Ovary (tissue), 3 donors: Measurements from ENCODE around the gene CCNL1.

ENCODE experiments used
- CTCF ChIP-seq, 3 donors: fragments of 450-650 bp in 2 of 3; fragments of 200-600 bp in 1 of 3; IDR thresholded peaks; one replicate each; pipeline versions ENCODE4 v1.5.1 to v1.8.0; 2016 to 2022; ENCODE audit warnings: antibody characterized with exemption in 3 of 3, mild to moderate bottlenecking in 1 of 3
- EP300 ChIP-seq: sonication (generic); formaldehyde crosslinking; IDR thresholded peaks from one replicate; pipeline ENCODE4 v1.6.1; 2017; ENCODE audit warnings: antibody characterized with exemption
- donor health status: DM: no; HTN: no; CAD: no.

- TF ChIP-seq CTCF (IDR thresholded peaks at IDR 0.05): no peak
- TF ChIP-seq EP300: no peak
Observed at GRCh38 chr3:157122832-157123427, 37.0 kb downstream of the CCNL1 start.
